AG10803 (cell line): ENCODE data around the gene CROT.
A peak's percentile ranks its signal among the peaks of the same experiment; 100 is the strongest.

Source experiments
- DNase-seq: peaks from one replicate; pipeline ENCODE4 v3.0.0; 2010; ENCODE audit warnings: low read depth
- H3K4me3 ChIP-seq: 2 replicates; pipeline ENCODE4 v1.5.1; 2011; ENCODE audit warnings: mild to moderate bottlenecking, low read length, control low read depth
- CTCF ChIP-seq: conservative IDR thresholded peaks from 2 replicates; pipeline ENCODE4 v1.5.1; 2011; ENCODE audit warnings: mild to moderate bottlenecking, low read length, control low read depth, inconsistent platforms

CROT gene

GRCh38 chr7:87342231-87342630 lies 3.2 kb upstream of the CROT start:
- DNase-seq, result peak; percentile 15
- no peak for TF ChIP-seq CTCF
- H3K4me3 ChIP-seq, result no peak overlapping the region

GRCh38 chr7:87344446-87344845 lies 1.0 kb upstream of the CROT start:
- no peak for TF ChIP-seq CTCF
- DNase-seq, result no peak
- peak overlapping the region; percentile 79 for H3K4me3 ChIP-seq

- H3K4me3 ChIP-seq, result peak overlapping the region; percentile 79
- DNase-seq, result peak; percentile 0
- TF ChIP-seq CTCF, result no peak
These were observed 503 bp downstream of the CROT start for GRCh38 chr7:87345962-87346371.

GRCh38 chr7:87347207-87347606 lies 1.7 kb downstream of the CROT start:
- DNase-seq, result no peak
- H3K4me3 ChIP-seq, result no peak overlapping the region
- TF ChIP-seq CTCF, result no peak

- DNase-seq, result no peak
- TF ChIP-seq CTCF, result no peak
- no peak overlapping the region for H3K4me3 ChIP-seq
These were observed 2.2 kb downstream of the CROT start for GRCh38 chr7:87347664-87348063.

GRCh38 chr7:87354749-87355148 lies 9.3 kb downstream of the CROT start:
- no peak for TF ChIP-seq CTCF
- no peak overlapping the region for H3K4me3 ChIP-seq
- DNase-seq, result no peak

GRCh38 chr7:87356448-87356847 lies 11.0 kb downstream of the CROT start:
- H3K4me3 ChIP-seq, result no peak overlapping the region
- no peak for DNase-seq
- TF ChIP-seq CTCF, result no peak
